IPS-18a (cell line): ENCODE data around the gene PPM1M.
A peak's percentile ranks its signal among the peaks of the same experiment; 100 is the strongest.

Source experiments
- H3K27ac ChIP-seq: one replicate; pipeline ENCODE4 v1.5.1; 2013; ENCODE audit warnings: low read length
- H3K27me3 ChIP-seq: one replicate; pipeline ENCODE4 v1.6.1; 2013; ENCODE audit warnings: mild to moderate bottlenecking, low read length; ENCODE audit not compliant: control insufficient read depth, insufficient read depth
- H3K36me3 ChIP-seq: one replicate; pipeline ENCODE4 v1.6.1; 2013; ENCODE audit warnings: low read depth, low read length; ENCODE audit not compliant: control insufficient read depth
- H3K4me1 ChIP-seq: one replicate; pipeline ENCODE4 v1.6.1; 2013; ENCODE audit warnings: low read depth, low read length; ENCODE audit not compliant: control insufficient read depth
- H3K4me3 ChIP-seq: one replicate; pipeline ENCODE4 v1.5.1; 2013; ENCODE audit warnings: low read length
- H3K9ac ChIP-seq: one replicate; pipeline ENCODE4 v1.6.1; 2013; ENCODE audit warnings: mild to moderate bottlenecking, low read length, moderate library complexity
- H3K9me3 ChIP-seq: one replicate; pipeline ENCODE4 v1.6.1; 2013; ENCODE audit warnings: low read depth, low read length; ENCODE audit not compliant: control insufficient read depth

Gene PPM1M

DNA sequence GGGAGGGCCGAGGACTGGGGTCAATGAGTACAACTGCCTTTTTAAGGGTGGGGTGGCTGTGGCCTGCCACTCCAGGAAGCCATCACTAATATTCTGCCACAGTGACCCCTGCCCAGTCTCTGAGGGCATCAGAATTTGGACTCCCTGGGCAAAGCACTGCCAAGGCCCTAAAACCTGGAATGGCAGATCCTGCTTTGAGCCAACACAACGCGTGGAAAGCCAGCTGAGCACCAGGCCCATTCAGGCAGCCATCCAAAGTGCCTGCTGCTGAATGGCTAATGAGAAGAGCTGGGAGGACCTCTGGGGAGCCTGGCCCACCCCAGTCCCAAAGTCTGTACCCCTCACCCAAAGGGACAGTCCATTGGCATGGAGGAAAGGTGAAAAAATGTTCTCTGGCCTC lies 11.6 kb upstream of the PPM1M start:
- H3K4me3 ChIP-seq = no peak overlapping the region
- H3K9ac ChIP-seq = no peak overlapping the region
- peaks cover 19% of the 10 kb centered on the region for H3K4me1 ChIP-seq
- no peaks in the 10 kb centered on the region for H3K9me3 ChIP-seq
- H3K36me3 ChIP-seq = peaks cover 22% of the 10 kb centered on the region
- H3K27ac ChIP-seq = no peak overlapping the region
- H3K27me3 ChIP-seq = no peaks in the 10 kb centered on the region

- Histone ChIP-seq H3K4me1 (peaks cover 19% of the 10 kb centered on the region), H3K9me3 (no peaks in the 10 kb centered on the region), H3K9ac (no peak overlapping the region), H3K36me3 (peaks cover 14% of the 10 kb centered on the region), H3K27ac (no peak overlapping the region), H3K27me3 (no peaks in the 10 kb centered on the region), H3K4me3 (no peak overlapping the region)
These were observed 10.8 kb upstream of the PPM1M start for GRCh38 chr3:52234516-52235447.

DNA sequence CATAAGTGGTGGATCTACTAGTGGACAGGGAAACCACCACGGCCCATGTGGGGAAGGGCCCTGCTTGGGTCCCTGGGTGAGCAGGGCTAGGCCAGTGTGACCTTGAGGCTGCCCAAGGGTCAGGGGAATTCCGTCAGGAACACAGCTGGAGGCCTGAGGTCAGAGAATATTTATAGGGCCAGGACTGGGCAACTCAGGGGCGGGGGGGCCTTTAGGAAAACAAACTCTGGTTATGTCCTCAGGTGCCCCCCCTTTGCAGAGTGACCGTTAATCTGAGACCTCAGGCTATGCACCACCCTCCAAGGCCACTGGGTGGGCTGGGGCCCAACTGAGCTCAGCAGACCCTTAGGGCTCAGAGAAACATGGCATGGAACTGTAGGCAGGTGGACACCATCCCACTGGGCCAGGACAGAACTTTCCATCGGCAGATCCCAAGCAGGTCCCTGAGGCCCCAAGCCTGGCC lies 9.1 kb upstream of the PPM1M start:
- Histone ChIP-seq H3K27ac (no peak overlapping the region), H3K27me3 (no peaks in the 10 kb centered on the region), H3K4me3 (no peak overlapping the region), H3K36me3 (no peaks in the 10 kb centered on the region), H3K9me3 (no peaks in the 10 kb centered on the region), H3K4me1 (peaks cover 30% of the 10 kb centered on the region), H3K9ac (no peak overlapping the region)

DNA sequence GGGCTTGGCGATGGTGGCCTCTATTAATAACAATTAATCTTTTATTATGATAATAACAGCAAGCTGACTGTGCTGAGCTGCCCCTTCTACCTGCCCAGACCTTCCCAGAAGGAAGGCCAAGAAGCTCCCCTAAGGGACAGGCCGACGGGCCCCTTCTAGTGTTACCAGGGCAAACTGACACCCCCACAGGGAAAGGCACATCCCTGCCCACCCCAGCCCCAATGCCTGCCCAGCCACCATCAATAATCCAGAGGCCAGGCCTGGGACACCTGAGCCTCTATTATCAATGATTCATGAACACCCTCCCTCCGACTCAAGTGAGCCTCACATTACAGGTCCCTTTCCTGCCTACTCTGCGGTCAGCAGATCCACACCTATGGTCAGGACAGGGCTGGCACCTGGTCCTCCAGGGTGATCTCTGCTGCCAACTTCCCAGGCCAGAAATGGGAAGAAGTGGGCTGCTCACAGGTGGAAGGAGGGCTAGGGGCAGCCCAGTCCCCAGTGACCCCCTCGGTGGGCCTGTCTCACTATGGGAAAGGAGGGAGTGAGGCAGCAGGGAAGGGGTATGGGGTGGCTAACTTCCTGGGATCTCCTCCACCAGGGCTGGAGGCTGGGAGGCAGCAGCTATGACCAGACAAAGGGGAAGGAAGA lies 8.4 kb upstream of the PPM1M start:
- Histone ChIP-seq H3K36me3 (no peaks in the 10 kb centered on the region), H3K27ac (peak overlapping the region; percentile 36), H3K9ac (no peak overlapping the region), H3K9me3 (no peaks in the 10 kb centered on the region), H3K27me3 (no peaks in the 10 kb centered on the region), H3K4me1 (peaks cover 30% of the 10 kb centered on the region), H3K4me3 (peak overlapping the region; percentile 31)

- H3K4me1 ChIP-seq = peaks cover 30% of the 10 kb centered on the region
- H3K4me3 ChIP-seq = peak overlapping the region; percentile 87
- no peaks in the 10 kb centered on the region for H3K9me3 ChIP-seq
- H3K36me3 ChIP-seq = no peaks in the 10 kb centered on the region
- no peak overlapping the region for H3K9ac ChIP-seq
- no peaks in the 10 kb centered on the region for H3K27me3 ChIP-seq
- H3K27ac ChIP-seq = no peak overlapping the region
These were observed 7.8 kb upstream of the PPM1M start for GRCh38 chr3:52237657-52238172.

- no peaks in the 10 kb centered on the region for H3K9me3 ChIP-seq
- H3K9ac ChIP-seq = peak overlapping the region; percentile 66
- peak overlapping the region; percentile 87 for H3K4me3 ChIP-seq
- H3K27ac ChIP-seq = no peak overlapping the region
- peaks cover 30% of the 10 kb centered on the region for H3K4me1 ChIP-seq
- no peaks in the 10 kb centered on the region for H3K36me3 ChIP-seq
- H3K27me3 ChIP-seq = no peaks in the 10 kb centered on the region
These were observed 7.3 kb upstream of the PPM1M start for GRCh38 chr3:52238193-52238760.

GRCh38 chr3:52238761-52239701 lies 6.5 kb upstream of the PPM1M start, which contains the start of gene TWF2:
Gene TWF2 (minus strand): TSS chr3:52239158. CDS start chr3:52239016, 142 bp downstream.
- peak within 1 kb of the TSS; percentile 87 for H3K4me3 ChIP-seq
- peak within 1 kb of the TSS; percentile 66 for H3K9ac ChIP-seq
- peaks cover 7% of the 10 kb centered on the region for H3K27me3 ChIP-seq
- peaks cover 30% of the 10 kb centered on the region for H3K4me1 ChIP-seq
- no peaks in the 10 kb centered on the region for H3K9me3 ChIP-seq
- H3K36me3 ChIP-seq = no peaks in the 10 kb centered on the region
- peak within 1 kb of the TSS; percentile 63 for H3K27ac ChIP-seq

GRCh38 chr3:52240059-52240885 lies 5.3 kb upstream of the PPM1M start:
- Histone ChIP-seq H3K9ac (peak overlapping the region; percentile 15), H3K4me1 (peaks cover 30% of the 10 kb centered on the region)

DNA sequence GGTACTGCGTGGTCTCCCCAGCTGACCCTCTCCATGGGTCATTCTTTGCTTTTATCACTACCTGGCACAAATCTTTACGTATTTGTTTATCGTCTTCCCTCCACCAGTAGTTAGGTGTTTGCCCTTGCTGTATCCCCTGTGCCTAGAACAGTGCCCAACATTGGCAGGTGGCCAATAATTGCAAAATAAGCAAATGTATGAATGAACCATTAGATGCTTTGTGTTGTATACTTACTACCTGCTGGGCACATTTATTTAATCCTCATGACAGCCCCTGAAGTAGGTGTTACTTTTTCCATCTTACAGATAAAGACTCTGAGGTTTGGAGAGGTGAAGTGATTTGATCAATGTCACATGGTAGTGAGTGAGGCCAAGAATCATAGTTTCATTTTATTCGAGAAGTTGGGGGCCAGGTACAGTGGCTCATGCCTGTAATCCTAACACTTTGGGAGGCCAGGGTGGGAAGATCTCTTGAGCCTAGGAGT lies 4.6 kb upstream of the PPM1M start:
- Histone ChIP-seq H3K27me3 (peaks cover 24% of the 10 kb centered on the region), H3K4me1 (peaks cover 30% of the 10 kb centered on the region), H3K4me3 (no peak overlapping the region), H3K36me3 (no peaks in the 10 kb centered on the region), H3K27ac (no peak overlapping the region), H3K9me3 (no peaks in the 10 kb centered on the region), H3K9ac (no peak overlapping the region)

More at GRCh38 chr3:52240059-52240885, 5.3 kb upstream of the PPM1M start:
- H3K27me3 ChIP-seq = peaks cover 20% of the 10 kb centered on the region
- H3K36me3 ChIP-seq = no peaks in the 10 kb centered on the region
- H3K4me3 ChIP-seq = peak overlapping the region; percentile 87
- H3K27ac ChIP-seq = no peak overlapping the region
- H3K9me3 ChIP-seq = no peaks in the 10 kb centered on the region

- Histone ChIP-seq H3K4me3 (no peak overlapping the region), H3K27ac (no peak overlapping the region), H3K4me1 (peaks cover 30% of the 10 kb centered on the region), H3K9ac (no peak overlapping the region), H3K9me3 (no peaks in the 10 kb centered on the region), H3K27me3 (peaks cover 35% of the 10 kb centered on the region), H3K36me3 (no peaks in the 10 kb centered on the region)
These were observed 3.5 kb upstream of the PPM1M start for GRCh38 chr3:52242039-52242438.
